IMR-90 (cell line): Measurements from ENCODE around the gene ORC2. TPM values are rescaled to one million over a fixed set of nuclear protein-coding genes. Genes with fewer than 3 reads are reported as not detected.

ENCODE experiments used
- ATAC-seq: fragments of 200-7000 bp; cut with Tn5 transposase; 2 replicates; pipeline ENCODE4 v1.9.1; 2020; ENCODE audit warnings: low read depth, mild to moderate bottlenecking, moderate library complexity
- BruUV-seq: library from RNA; stranded (reverse); fragments of 400-500 nt; replicated peaks from 2 replicates; lab custom pipeline; 2021; lab: Mats Ljungman, UMichigan
- CTCF ChIA-PET: fragments of 300-600 bp; formaldehyde crosslinking; extraction: SDS; loops from one replicate; lab custom pipeline; 2021; ENCODE audit warnings: antibody characterized with exemption; lab: Yijun Ruan, JAX
- POLR2A ChIA-PET: fragments of 300-600 bp; sonication (Branson Sonifier 250); formaldehyde crosslinking; loops from one replicate; lab custom pipeline; 2022; ENCODE audit warnings: antibody characterized with exemption; ENCODE audit not compliant: unreplicated experiment; lab: Charles Lee
- DNase-seq: peaks from one replicate; pipeline ENCODE4 v3.0.0; 2013
- H2AFZ ChIP-seq: replicated peaks from 2 replicates; pipeline ENCODE3; 2013; ENCODE audit warnings: low read length, mild to moderate bottlenecking; ENCODE audit not compliant: poor library complexity
- H2AK5ac ChIP-seq: 2 replicates; pipeline ENCODE4 v1.6.1; 2013; ENCODE audit warnings: low read depth, low read length, inconsistent platforms
- H2AK9ac ChIP-seq: replicated peaks from 2 replicates; pipeline ENCODE3; 2013; ENCODE audit warnings: mild to moderate bottlenecking, low read depth, low read length, moderate library complexity; ENCODE audit not compliant: poor library complexity
- H2BK120ac ChIP-seq: 2 replicates; pipeline ENCODE4 v1.6.1; 2013; ENCODE audit warnings: low read depth, low read length, inconsistent platforms
- H2BK15ac ChIP-seq: 3 replicates; pipeline ENCODE4 v1.6.1; 2013; ENCODE audit warnings: low read depth, low read length, inconsistent platforms
- H2BK20ac ChIP-seq: 2 replicates; pipeline ENCODE4 v1.6.1; 2013; ENCODE audit warnings: low read depth, mild to moderate bottlenecking, inconsistent platforms, low read length, moderate library complexity
- H2BK5ac ChIP-seq: 2 replicates; pipeline ENCODE4 v1.6.1; 2013; ENCODE audit warnings: mild to moderate bottlenecking, low read depth, low read length, inconsistent platforms; ENCODE audit not compliant: poor library complexity, severe bottlenecking
- H3K14ac ChIP-seq: replicated peaks from 2 replicates; pipeline ENCODE4 v1.6.1; 2013; ENCODE audit warnings: low read depth, low read length, inconsistent platforms
- H3K18ac ChIP-seq: 2 replicates; pipeline ENCODE4 v1.6.1; 2013; ENCODE audit warnings: low read depth, low read length, control low read depth
- H3K23ac ChIP-seq: 2 replicates; pipeline ENCODE4 v1.6.1; 2013; ENCODE audit warnings: low read depth, low read length, inconsistent platforms
- H3K27ac ChIP-seq: 2 replicates; pipeline ENCODE4 v1.5.1; 2013; ENCODE audit warnings: mild to moderate bottlenecking, control low read depth, low read length; ENCODE audit not compliant: insufficient read depth
- H3K27me3 ChIP-seq: 2 replicates; pipeline ENCODE4 v1.6.1; 2013; ENCODE audit warnings: low read length; ENCODE audit not compliant: control insufficient read depth, insufficient read depth
- H3K36me3 ChIP-seq: 2 replicates; pipeline ENCODE4 v1.6.1; 2013; ENCODE audit warnings: low read length, mixed read lengths; ENCODE audit not compliant: control insufficient read depth, insufficient read depth
- H3K4ac ChIP-seq: 2 replicates; pipeline ENCODE4 v1.6.1; 2013; ENCODE audit warnings: low read depth, low read length, inconsistent platforms
- H3K4me1 ChIP-seq: 2 replicates; pipeline ENCODE4 v1.6.1; 2013; ENCODE audit warnings: low read length, mixed read lengths; ENCODE audit not compliant: control insufficient read depth, insufficient read depth
- H3K4me2 ChIP-seq: 2 replicates; pipeline ENCODE4 v1.6.1; 2013; ENCODE audit warnings: low read depth, mild to moderate bottlenecking, control low read depth, low read length, moderate library complexity
- H3K4me3 ChIP-seq: 2 replicates; pipeline ENCODE4 v1.5.1; 2013; ENCODE audit warnings: low read depth, mild to moderate bottlenecking, control low read depth, low read length, moderate library complexity; ENCODE audit not compliant: insufficient read depth
- H3K56ac ChIP-seq: 2 replicates; pipeline ENCODE4 v1.6.1; 2013; ENCODE audit warnings: low read length, inconsistent platforms; ENCODE audit not compliant: insufficient read depth; ENCODE audit errors: extremely low read depth
- H3K79me1 ChIP-seq, 2 experiments: 2 replicates each; pipeline ENCODE4 v1.6.1; 2013; ENCODE audit warnings: low read length in 2 of 2, inconsistent platforms in 1 of 2, low read depth in 1 of 2
- H3K9ac ChIP-seq: 2 replicates; pipeline ENCODE4 v1.6.1; 2013; ENCODE audit warnings: low read depth, low read length, control low read depth
- H3K9me1 ChIP-seq: 2 replicates; pipeline ENCODE4 v1.6.1; 2013; ENCODE audit warnings: low read length, inconsistent platforms; ENCODE audit not compliant: insufficient read depth
- H3K9me3 ChIP-seq: 2 replicates; pipeline ENCODE4 v1.6.1; 2013; ENCODE audit warnings: low read length; ENCODE audit not compliant: control insufficient read depth, insufficient read depth
- H4K20me1 ChIP-seq: 2 replicates; pipeline ENCODE4 v1.6.1; 2013; ENCODE audit warnings: low read length, inconsistent platforms; ENCODE audit not compliant: insufficient read depth
- H4K5ac ChIP-seq: 2 replicates; pipeline ENCODE4 v1.6.1; 2013; ENCODE audit warnings: mild to moderate bottlenecking, low read depth, low read length, control low read depth
- H4K8ac ChIP-seq, 2 experiments: 2 replicates each; pipeline ENCODE4 v1.6.1; 2013; ENCODE audit warnings: low read depth in 2 of 2, low read length in 2 of 2, control low read depth in 1 of 2, inconsistent platforms in 1 of 2
- H4K91ac ChIP-seq: 2 replicates; pipeline ENCODE4 v1.6.1; 2013; ENCODE audit warnings: low read depth, low read length, inconsistent platforms; ENCODE audit not compliant: insufficient read depth
- MAFK ChIP-seq: IDR thresholded peaks from 2 replicates; pipeline ENCODE4 v1.6.1; 2012; ENCODE audit warnings: low read depth, low read length, improper control_type of control experiment
- MXI1 ChIP-seq: IDR thresholded peaks from 2 replicates; pipeline ENCODE4 v1.6.1; 2012; ENCODE audit warnings: low read depth, mild to moderate bottlenecking, low read length, moderate library complexity, borderline replicate concordance
- POLR2A ChIP-seq: IDR thresholded peaks from 2 replicates; pipeline ENCODE4 v1.6.1; 2012; ENCODE audit warnings: mild to moderate bottlenecking, low read depth, low read length
- RAD21 ChIP-seq: IDR thresholded peaks from 2 replicates; pipeline ENCODE4 v1.6.1; 2012; ENCODE audit warnings: low read length, improper control_type of control experiment
- RCOR1 ChIP-seq: IDR thresholded peaks from 2 replicates; pipeline ENCODE4 v1.6.1; 2012; ENCODE audit warnings: mild to moderate bottlenecking, low read length, improper control_type of control experiment; ENCODE audit not compliant: insufficient replicate concordance
- RFX5 ChIP-seq: IDR thresholded peaks from 2 replicates; pipeline ENCODE4 v1.8.0; 2012; ENCODE audit warnings: low read depth, mild to moderate bottlenecking, low read length, moderate library complexity
- WGBS, 2 experiments: methylation state at CpG; one replicate each; pipeline versions ENCODE4 v1.1.5 to v1.1.7; 2013; ENCODE audit warnings: missing lambda C conversion rate in 2 of 2; ENCODE audit not compliant: insufficient read length in 1 of 2; ENCODE audit errors: extremely low coverage in 2 of 2; 5-methylcytosine and 5-hydroxymethylcytosine counted together
- dilution Hi-C: fragments of 300-500 bp; cut with HindIII; formaldehyde crosslinking; loops from one replicate; pipeline ENCODE4 v1.14.3; 2018; ENCODE audit warnings: low sequenced_read_pairs; ENCODE audit not compliant: unreplicated experiment
- in situ Hi-C: fragments of 300-500 bp; cut with MboI; formaldehyde crosslinking; loops from 3 replicates; pipeline ENCODE4 v1.14.3; 2019; ENCODE audit warnings: low sequenced_read_pairs, inconsistent platforms, mixed read lengths
- intact Hi-C: fragments of 100-400 bp; cut with micrococcal nuclease; formaldehyde crosslinking; loops from 2 replicates; pipeline ENCODE4 v1.10.0; 2022
- polyA plus RNA-seq, 3 experiments: library from polyadenylated mRNA; depleted of rRNA; stranded (reverse); fragments of >200 nt; gene quantifications; 2 replicates each; pipeline ENCODE4 v1.2.3, GENCODE V29; 2012; ENCODE audit warnings: low replicate concordance in 1 of 3
- total RNA-seq: library from RNA; depleted of rRNA; stranded (reverse); fragments of >200 nt; gene quantifications from 2 replicates; pipeline ENCODE4 v1.2.3, GENCODE V29; 2012
- TF ChIP-seq, protein P1 (sequence below): fragments of 150-350 bp; IDR thresholded peaks from 2 replicates; pipeline ENCODE4 v1.6.1; 2017; ENCODE audit warnings: mild to moderate bottlenecking, antibody characterized with exemption, low read length, low read depth

Gene ORC2
- total and polyA plus RNA-seq, 2 of the 4 experiments (the other 2 are of a cell fraction) = 4.4 to 10.0 TPM

DNA sequence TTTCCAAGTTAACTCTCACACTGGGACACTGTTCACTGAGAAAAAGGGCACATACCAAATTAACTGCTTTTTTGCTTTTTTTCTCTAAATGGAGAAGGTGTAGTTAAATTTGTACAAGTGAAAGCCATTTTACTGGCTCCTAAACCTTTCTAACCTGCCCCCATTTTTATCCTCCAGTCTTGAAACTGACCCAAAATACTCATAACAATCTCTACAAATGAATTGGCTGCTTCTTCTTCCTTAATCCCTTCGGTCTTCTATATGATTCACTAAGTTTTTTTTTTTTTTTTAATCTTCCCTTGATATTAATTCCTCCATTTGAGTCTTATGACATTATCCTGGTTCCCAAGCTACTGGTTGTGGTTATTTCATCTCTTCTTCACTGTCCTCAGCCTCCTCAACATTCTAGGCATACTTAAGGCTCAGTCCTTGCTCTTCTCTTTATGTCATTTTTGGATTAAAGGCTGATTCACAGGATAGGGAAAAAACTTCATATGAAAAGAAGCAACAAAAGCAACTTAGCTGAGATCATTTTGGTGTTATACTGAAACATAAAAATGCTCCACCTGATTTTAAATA, 19.8 kb downstream of the ORC2 start:
- Histone ChIP-seq H3K9me1 (peaks cover 6% of the 10 kb centered on the region), H3K27me3 (no peaks in the 10 kb centered on the region), H4K91ac (no peak overlapping the region; the same call in 1 of the 2 replicates), H4K5ac (no peak overlapping the region), H3K18ac (no peak overlapping the region), H2AK5ac (no peak overlapping the region), H3K9ac (no peak overlapping the region), H2BK20ac (no peak overlapping the region), H2BK120ac (no peak overlapping the region), H4K8ac (no peak overlapping the region), H2BK5ac (no peak overlapping the region), H3K9me3 (no peaks in the 10 kb centered on the region), H2BK15ac (no peak overlapping the region), H3K4ac (no peak overlapping the region), H2AFZ (no peak overlapping the region), H3K4me3 (no peak overlapping the region), H3K14ac (no peak overlapping the region), H3K23ac (no peak overlapping the region), H3K27ac (no peak overlapping the region), H3K36me3 (peaks cover 14% of the 10 kb centered on the region), H2AK9ac (no peak overlapping the region), H3K79me1 (peaks cover 0 to 3% of the 10 kb centered on the region in 2 experiments; a peak in 2 of 4 replicates), H3K4me1 (peaks cover 7% of the 10 kb centered on the region), H3K4me2 (no peak overlapping the region), H4K20me1 (no peaks in the 10 kb centered on the region), H3K56ac (no peak overlapping the region)
- ChIA-PET CTCF (no interaction called here), POLR2A (no interaction called here)
- dilution Hi-C loops = no loop called here
- ATAC-seq = no peak
- in situ Hi-C loops = no loop called here
- no peak for TF ChIP-seq MXI1
- no peak for TF ChIP-seq RCOR1
- TF ChIP-seq RFX5 = no peak
- TF ChIP-seq RAD21 = no peak
- TF ChIP-seq, protein P1, sequence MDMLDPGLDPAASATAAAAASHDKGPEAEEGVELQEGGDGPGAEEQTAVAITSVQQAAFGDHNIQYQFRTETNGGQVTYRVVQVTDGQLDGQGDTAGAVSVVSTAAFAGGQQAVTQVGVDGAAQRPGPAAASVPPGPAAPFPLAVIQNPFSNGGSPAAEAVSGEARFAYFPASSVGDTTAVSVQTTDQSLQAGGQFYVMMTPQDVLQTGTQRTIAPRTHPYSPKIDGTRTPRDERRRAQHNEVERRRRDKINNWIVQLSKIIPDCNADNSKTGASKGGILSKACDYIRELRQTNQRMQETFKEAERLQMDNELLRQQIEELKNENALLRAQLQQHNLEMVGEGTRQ = no peak
- TF ChIP-seq MAFK = no peak
- TF ChIP-seq POLR2A = no peak
- no peak for DNase-seq
- WGBS, 2 experiments = no CpG with 5 or more reads among the region's 1 CpG
- intact Hi-C loops = no loop called here
- no TSS peak for BruUV-seq
